H9 (cell line): ENCODE results near the gene DLG2. TPM values are rescaled to one million over a fixed set of nuclear protein-coding genes. Genes with fewer than 3 reads are reported as not detected.

Experiments used
- DNase-seq: peaks from one replicate; pipeline ENCODE4 v3.0.0-alpha.2; 2017
- H2AFZ ChIP-seq: one replicate; pipeline ENCODE4 v1.6.1; 2013; ENCODE audit warnings: mild to moderate bottlenecking, low read length, control low read depth, moderate library complexity
- H2AK5ac ChIP-seq: 2 replicates; pipeline ENCODE4 v1.6.1; 2013; ENCODE audit warnings: low read length, control low read depth, mixed read lengths; ENCODE audit not compliant: insufficient read length
- H2BK120ac ChIP-seq: one replicate; pipeline ENCODE4 v1.6.1; 2013; ENCODE audit warnings: low read depth, mild to moderate bottlenecking, low read length, control low read depth, inconsistent platforms; ENCODE audit not compliant: poor library complexity, severe bottlenecking
- H2BK12ac ChIP-seq: 2 replicates; pipeline ENCODE4 v1.6.1; 2013; ENCODE audit warnings: low read length, control low read depth, mixed read lengths, low read depth; ENCODE audit not compliant: insufficient read length
- H2BK15ac ChIP-seq: 2 replicates; pipeline ENCODE4 v1.6.1; 2013; ENCODE audit warnings: low read depth, low read length, control low read depth
- H2BK20ac ChIP-seq: one replicate; pipeline ENCODE4 v1.6.1; 2013; ENCODE audit warnings: low read depth, mild to moderate bottlenecking, low read length, control low read depth, inconsistent platforms; ENCODE audit not compliant: poor library complexity, severe bottlenecking
- H2BK5ac ChIP-seq: 2 replicates; pipeline ENCODE4 v1.6.1; 2013; ENCODE audit warnings: low read length, control low read depth, mixed read lengths; ENCODE audit not compliant: insufficient read length
- H3K14ac ChIP-seq: 2 replicates; pipeline ENCODE4 v1.6.1; 2013; ENCODE audit warnings: low read length, control low read depth; ENCODE audit not compliant: insufficient read depth
- H3K18ac ChIP-seq: 2 replicates; pipeline ENCODE4 v1.6.1; 2013; ENCODE audit warnings: low read depth, mild to moderate bottlenecking, mixed read lengths, low read length, control low read depth; ENCODE audit not compliant: insufficient read length
- H3K23ac ChIP-seq: 2 replicates; pipeline ENCODE4 v1.6.1; 2013; ENCODE audit warnings: low read length, control low read depth, mixed read lengths, low read depth; ENCODE audit not compliant: insufficient read length
- H3K23me2 ChIP-seq: 2 replicates; pipeline ENCODE4 v1.6.1; 2013; ENCODE audit warnings: low read depth, mild to moderate bottlenecking, mixed read lengths, low read length, control low read depth; ENCODE audit not compliant: insufficient read length, poor library complexity, severe bottlenecking
- H3K27ac ChIP-seq: 2 replicates; pipeline ENCODE4 v1.5.1; 2013; ENCODE audit warnings: low read length, control low read depth, mixed read lengths, low read depth; ENCODE audit not compliant: insufficient read length
- H3K27me3 ChIP-seq: 2 replicates; pipeline ENCODE4 v1.6.1; 2013; ENCODE audit warnings: low read length, control low read depth, inconsistent platforms; ENCODE audit not compliant: insufficient read depth
- H3K4ac ChIP-seq: 2 replicates; pipeline ENCODE4 v1.6.1; 2013; ENCODE audit warnings: low read depth, mild to moderate bottlenecking, control low read depth, inconsistent platforms, low read length, moderate library complexity
- H3K4me1 ChIP-seq: 2 replicates; pipeline ENCODE4 v1.6.1; 2013; ENCODE audit warnings: low read length, control low read depth, inconsistent platforms; ENCODE audit not compliant: insufficient read depth
- H3K4me2 ChIP-seq: 2 replicates; pipeline ENCODE4 v1.6.1; 2013; ENCODE audit warnings: low read length, control low read depth, mixed read lengths; ENCODE audit not compliant: insufficient read length, insufficient read depth
- H3K56ac ChIP-seq: 2 replicates; pipeline ENCODE4 v1.6.1; 2013; ENCODE audit warnings: low read depth, mild to moderate bottlenecking, mixed read lengths, low read length, control low read depth; ENCODE audit not compliant: insufficient read length
- H3K79me1 ChIP-seq: 2 replicates; pipeline ENCODE4 v1.6.1; 2013; ENCODE audit warnings: low read depth, mild to moderate bottlenecking, moderate library complexity, low read length, control low read depth, inconsistent platforms; ENCODE audit not compliant: insufficient read depth, poor library complexity, severe bottlenecking
- H3K79me2 ChIP-seq: 2 replicates; pipeline ENCODE4 v1.6.1; 2013; ENCODE audit warnings: low read length, control low read depth, inconsistent platforms; ENCODE audit not compliant: insufficient read depth
- H3K9ac ChIP-seq: 2 replicates; pipeline ENCODE4 v1.6.1; 2013; ENCODE audit warnings: low read length, control low read depth, mixed read lengths; ENCODE audit not compliant: insufficient read length; ENCODE audit errors: extremely low read depth
- H3K9me3 ChIP-seq: one replicate; pipeline ENCODE4 v1.6.1; 2013; ENCODE audit warnings: low read depth, low read length, inconsistent platforms; ENCODE audit not compliant: control insufficient read depth
- H3T11ph ChIP-seq: one replicate; pipeline ENCODE4 v1.6.1; 2013; ENCODE audit warnings: mild to moderate bottlenecking, low read length, control low read depth, inconsistent platforms
- H4K20me1 ChIP-seq: one replicate; pipeline ENCODE4 v1.6.1; 2013; ENCODE audit not compliant: control insufficient read depth, insufficient read length, insufficient read depth
- H4K5ac ChIP-seq: 2 replicates; pipeline ENCODE4 v1.6.1; 2013; ENCODE audit warnings: low read depth, mild to moderate bottlenecking, mixed read lengths, low read length, control low read depth; ENCODE audit not compliant: insufficient read length
- H4K8ac ChIP-seq: replicated peaks from 2 replicates; pipeline ENCODE4 v1.6.1; 2013; ENCODE audit warnings: low read length, control low read depth, mixed read lengths, low read depth; ENCODE audit not compliant: insufficient read length
- H4K91ac ChIP-seq: 2 replicates; pipeline ENCODE4 v1.6.1; 2013; ENCODE audit warnings: low read depth, mild to moderate bottlenecking, moderate library complexity, mixed read lengths, low read length, control low read depth; ENCODE audit not compliant: insufficient read length
- H3K27ac Mint-ChIP-seq, 3 experiments: 2 replicates in 2 of 3; 3 replicates in 1 of 3; pipeline ENCODE4 v1.8.0; 2020 to 2021; ENCODE audit warnings: mixed read lengths in 3 of 3, mild to moderate bottlenecking in 1 of 3, moderate library complexity in 1 of 3
- H3K27me3 Mint-ChIP-seq: 2 replicates; pipeline ENCODE4 v1.8.0; 2021; ENCODE audit warnings: low read depth, mild to moderate bottlenecking, moderate library complexity, mixed read lengths
- H3K36me3 Mint-ChIP-seq, 3 experiments: 2 replicates in 2 of 3; 3 replicates in 1 of 3; pipeline ENCODE4 v1.8.0; 2020 to 2021; ENCODE audit warnings: low read depth in 3 of 3, mixed read lengths in 3 of 3; ENCODE audit not compliant: insufficient read depth in 1 of 3
- H3K4me1 Mint-ChIP-seq, 2 experiments: 2 replicates each; pipeline ENCODE4 v1.8.0; 2020; ENCODE audit warnings: mixed read lengths in 2 of 2
- H3K4me3 Mint-ChIP-seq, 2 experiments: 2 replicates in 1 of 2; 3 replicates in 1 of 2; pipeline ENCODE4 v1.8.0; 2020 to 2021; ENCODE audit warnings: mild to moderate bottlenecking in 2 of 2, mixed read lengths in 2 of 2, moderate library complexity in 1 of 2
- H3K9me3 Mint-ChIP-seq, 2 experiments: 2 replicates in 1 of 2; 3 replicates in 1 of 2; pipeline ENCODE4 v1.8.0; 2020; ENCODE audit warnings: mild to moderate bottlenecking in 2 of 2, mixed read lengths in 2 of 2, moderate library complexity in 1 of 2
- WGBS: extraction: QIAGEN DNeasy Blood & Tissue Kit; methylation state at CpG from one replicate; pipeline ENCODE4 v1.1.7; 2013; ENCODE audit warnings: missing lambda C conversion rate, low lambda C conversion rate, mixed read lengths; ENCODE audit not compliant: insufficient read length; ENCODE audit errors: extremely low coverage; 5-methylcytosine and 5-hydroxymethylcytosine counted together
- total RNA-seq: library from RNA; stranded (reverse); gene quantifications from 2 replicates; pipeline ENCODE4 v1.2.1, GENCODE V29; 2021
- TF ChIP-seq, protein P1 (sequence below): fragments of 200-600 bp; sonication (generic); conservative IDR thresholded peaks from 3 replicates; pipeline ENCODE4 v1.8.0; 2021; ENCODE audit warnings: antibody characterized with exemption, mild to moderate bottlenecking

DLG2 gene
- total RNA-seq, 1 experiment from 2014 or later: 8.0 TPM

DNA sequence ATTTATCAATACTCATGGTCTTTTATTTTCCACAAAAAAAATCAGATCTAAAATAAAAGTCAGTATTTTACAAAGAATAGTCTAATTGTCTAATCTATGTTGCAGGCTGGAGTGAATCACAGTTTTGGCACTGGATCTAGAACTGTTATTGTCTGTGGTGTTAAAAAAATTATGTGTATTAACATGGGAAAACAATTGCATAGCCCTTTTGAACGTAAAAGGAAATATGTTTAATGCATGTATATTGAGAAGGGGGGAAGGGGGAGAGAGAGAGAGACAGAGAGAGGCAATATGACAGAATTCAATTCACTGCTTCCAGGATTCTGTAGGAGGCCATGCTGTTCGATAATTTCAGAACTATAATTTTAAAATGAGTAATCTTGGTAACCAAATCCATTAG lies 2016.1 kb downstream of the DLG2 start:
- Histone ChIP-seq H2BK120ac (no peak overlapping the region), H4K91ac (no peak overlapping the region), H2BK12ac (no peak overlapping the region), H3K79me1 (no peaks in the 10 kb centered on the region), H4K20me1 (no peaks in the 10 kb centered on the region), H3K27me3 (no peaks in the 10 kb centered on the region), H2AK5ac (no peak overlapping the region), H2AFZ (no peak overlapping the region), H3K23me2 (no peaks in the 10 kb centered on the region), H3K4ac (no peak overlapping the region), H3K27ac (no peak overlapping the region), H4K8ac (no peak overlapping the region), H3K4me2 (no peak overlapping the region), H3K14ac (no peak overlapping the region), H2BK20ac (no peak overlapping the region), H4K5ac (no peak overlapping the region), H3K18ac (no peak overlapping the region), H3K56ac (no peak overlapping the region), H2BK5ac (no peak overlapping the region), H3K79me2 (no peaks in the 10 kb centered on the region), H3T11ph (no peak overlapping the region), H3K9ac (no peak overlapping the region), H2BK15ac (no peak overlapping the region), H3K4me1 (peaks cover 2% of the 10 kb centered on the region; the same call in 1 of the 2 replicates), H3K23ac (no peak overlapping the region), H3K9me3 (no peaks in the 10 kb centered on the region)
- TF ChIP-seq, protein P1, sequence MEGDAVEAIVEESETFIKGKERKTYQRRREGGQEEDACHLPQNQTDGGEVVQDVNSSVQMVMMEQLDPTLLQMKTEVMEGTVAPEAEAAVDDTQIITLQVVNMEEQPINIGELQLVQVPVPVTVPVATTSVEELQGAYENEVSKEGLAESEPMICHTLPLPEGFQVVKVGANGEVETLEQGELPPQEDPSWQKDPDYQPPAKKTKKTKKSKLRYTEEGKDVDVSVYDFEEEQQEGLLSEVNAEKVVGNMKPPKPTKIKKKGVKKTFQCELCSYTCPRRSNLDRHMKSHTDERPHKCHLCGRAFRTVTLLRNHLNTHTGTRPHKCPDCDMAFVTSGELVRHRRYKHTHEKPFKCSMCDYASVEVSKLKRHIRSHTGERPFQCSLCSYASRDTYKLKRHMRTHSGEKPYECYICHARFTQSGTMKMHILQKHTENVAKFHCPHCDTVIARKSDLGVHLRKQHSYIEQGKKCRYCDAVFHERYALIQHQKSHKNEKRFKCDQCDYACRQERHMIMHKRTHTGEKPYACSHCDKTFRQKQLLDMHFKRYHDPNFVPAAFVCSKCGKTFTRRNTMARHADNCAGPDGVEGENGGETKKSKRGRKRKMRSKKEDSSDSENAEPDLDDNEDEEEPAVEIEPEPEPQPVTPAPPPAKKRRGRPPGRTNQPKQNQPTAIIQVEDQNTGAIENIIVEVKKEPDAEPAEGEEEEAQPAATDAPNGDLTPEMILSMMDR: no peak
- peaks cover 10 to 13% of the 10 kb centered on the region in 2 experiments for H3K4me1 Mint-ChIP-seq
- WGBS: no CpG with 5 or more reads among the region's 2 CpGs
- no peak overlapping the region for H3K4me3 Mint-ChIP-seq
- no peaks in the 10 kb centered on the region for H3K36me3 Mint-ChIP-seq
- H3K27me3 Mint-ChIP-seq: no peaks in the 10 kb centered on the region
- no peak for DNase-seq
- no peak overlapping the region for H3K27ac Mint-ChIP-seq
- H3K9me3 Mint-ChIP-seq: no peaks in the 10 kb centered on the region
